NCI-H2081 (cell line): ENCODE data around the gene LDLRAD2.

Experiments used
- DNase-seq, 2 experiments: peaks; one replicate each; lab custom pipeline; 2025; lab: John Stamatoyannopoulos, UW

LDLRAD2 gene

DNA sequence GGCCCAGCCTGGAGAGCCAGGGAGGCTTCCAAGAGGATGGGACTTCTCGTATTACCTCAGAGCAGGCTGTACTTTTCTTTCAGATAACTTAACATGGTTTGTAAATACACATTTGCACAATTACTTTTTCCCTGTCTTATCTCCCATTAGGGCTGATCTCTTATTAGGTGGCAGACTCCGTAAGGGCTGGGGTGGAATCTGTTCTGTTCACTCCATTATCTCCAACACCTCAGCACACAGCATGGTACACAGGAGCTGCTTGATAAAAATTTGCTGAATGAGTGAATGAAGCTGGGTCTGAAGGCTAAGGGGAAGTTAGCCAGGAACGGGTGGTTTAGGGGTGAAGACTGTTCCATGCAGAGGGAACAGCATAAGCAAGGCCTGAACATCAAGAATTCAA lies 48.9 kb downstream of the LDLRAD2 start:
- no peak for DNase-seq

DNA sequence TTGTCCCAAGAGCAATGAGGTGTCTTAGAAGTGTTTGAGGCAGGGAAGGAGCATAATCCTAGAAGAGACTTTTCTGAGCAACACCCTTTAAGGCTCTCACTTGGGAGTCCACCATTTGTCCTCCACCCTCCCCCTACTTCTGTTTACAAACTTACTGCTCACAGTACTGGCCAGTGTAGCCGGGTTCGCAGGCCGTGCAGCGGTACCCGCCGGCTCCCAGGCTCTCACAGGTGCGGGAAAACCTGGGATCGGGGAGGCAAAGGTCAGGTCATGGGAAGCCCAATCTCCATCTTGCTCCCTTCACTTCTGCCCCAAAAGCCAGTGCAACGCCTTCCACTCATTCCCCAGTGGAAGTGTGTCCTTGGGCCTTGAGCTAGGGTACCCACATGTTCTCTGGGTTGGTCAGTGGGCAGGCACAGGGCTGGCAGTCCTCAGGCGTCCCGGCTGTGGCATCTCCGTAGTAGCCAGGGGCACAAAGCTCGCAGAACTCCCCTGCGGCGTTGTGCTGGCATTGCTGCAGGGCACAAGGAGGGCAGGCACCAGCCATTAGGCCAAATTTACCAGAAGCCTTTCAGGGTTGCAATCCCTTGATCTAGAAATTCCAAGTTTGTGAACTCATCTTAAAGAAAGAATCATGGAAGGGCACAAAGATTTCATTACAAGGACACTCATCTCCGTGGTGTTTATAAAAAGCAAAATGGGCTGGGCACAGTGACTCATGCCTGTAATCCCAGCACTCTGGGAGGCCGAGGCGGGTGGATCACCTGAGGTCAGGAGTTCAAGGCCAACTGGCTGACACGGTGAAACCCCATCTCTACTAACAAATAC lies 49.8 kb downstream of the LDLRAD2 start:
- no peak for DNase-seq

DNA sequence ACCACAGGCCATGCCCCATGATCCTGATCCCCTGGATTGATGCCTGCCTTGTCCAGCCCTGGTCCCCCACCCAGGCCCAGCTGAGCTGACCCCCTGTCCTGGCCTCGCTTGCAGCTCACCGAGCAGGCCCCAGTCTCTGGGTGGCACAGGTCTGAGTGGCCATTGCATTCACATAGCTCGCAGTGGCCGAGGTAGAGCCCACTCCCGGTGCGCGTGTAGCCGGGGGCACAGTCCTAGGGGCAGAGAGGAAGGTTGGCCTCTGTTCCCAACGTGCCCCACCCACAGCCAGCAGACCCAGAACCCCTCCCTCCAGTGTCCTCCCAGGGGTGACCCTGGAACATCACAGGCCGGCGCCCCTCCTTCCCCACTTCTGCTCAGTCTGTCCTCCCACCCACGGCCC lies 51.9 kb downstream of the LDLRAD2 start:
- no peak for DNase-seq

GRCh38 chr1:21864730-21865129 lies 52.7 kb downstream of the LDLRAD2 start:
- DNase-seq: no peak

- no peak for DNase-seq
Observed at GRCh38 chr1:21865609-21865942, 53.5 kb downstream of the LDLRAD2 start.

DNA sequence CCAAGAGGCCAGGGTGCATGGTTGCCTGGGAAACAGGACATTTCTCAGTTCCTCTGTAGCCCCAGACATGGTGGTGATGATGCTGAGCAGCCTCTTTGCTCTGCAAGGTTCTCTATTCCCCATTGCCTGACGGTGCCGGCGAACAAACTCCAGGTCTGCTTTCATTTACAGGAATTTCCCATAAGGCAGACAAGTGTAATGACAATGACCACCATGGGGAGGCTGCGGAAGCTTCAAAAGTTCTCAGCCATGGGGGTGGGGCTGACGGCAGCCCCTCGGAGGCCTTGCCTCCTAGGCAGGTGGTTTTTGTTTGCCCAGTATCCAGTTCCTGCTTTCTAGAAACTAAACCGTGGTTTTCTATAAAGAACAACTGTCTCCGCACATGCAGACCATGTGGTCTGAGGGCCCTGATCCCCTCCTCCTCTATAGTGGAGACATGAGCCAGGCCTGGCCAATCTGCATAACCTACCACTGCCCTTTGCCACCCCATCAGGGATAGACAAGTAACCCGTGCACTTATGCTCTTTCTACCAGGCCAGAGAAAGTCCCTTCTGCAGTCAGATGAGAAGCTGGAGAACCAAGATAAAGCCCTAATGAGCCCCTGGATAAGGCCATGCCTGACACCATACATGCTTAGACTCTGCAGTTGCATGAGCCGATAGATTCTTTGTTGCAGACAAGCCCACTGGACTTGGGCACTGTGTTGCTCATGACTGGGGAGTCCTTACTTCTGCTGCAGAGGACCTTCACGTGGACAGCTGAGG lies 54.1 kb downstream of the LDLRAD2 start:
- DNase-seq: peak in 1 of 2 experiments; percentile 36

GRCh38 chr1:21866707-21867043 lies 54.6 kb downstream of the LDLRAD2 start:
- DNase-seq: peak in 1 of 2 experiments; percentile 51

DNA sequence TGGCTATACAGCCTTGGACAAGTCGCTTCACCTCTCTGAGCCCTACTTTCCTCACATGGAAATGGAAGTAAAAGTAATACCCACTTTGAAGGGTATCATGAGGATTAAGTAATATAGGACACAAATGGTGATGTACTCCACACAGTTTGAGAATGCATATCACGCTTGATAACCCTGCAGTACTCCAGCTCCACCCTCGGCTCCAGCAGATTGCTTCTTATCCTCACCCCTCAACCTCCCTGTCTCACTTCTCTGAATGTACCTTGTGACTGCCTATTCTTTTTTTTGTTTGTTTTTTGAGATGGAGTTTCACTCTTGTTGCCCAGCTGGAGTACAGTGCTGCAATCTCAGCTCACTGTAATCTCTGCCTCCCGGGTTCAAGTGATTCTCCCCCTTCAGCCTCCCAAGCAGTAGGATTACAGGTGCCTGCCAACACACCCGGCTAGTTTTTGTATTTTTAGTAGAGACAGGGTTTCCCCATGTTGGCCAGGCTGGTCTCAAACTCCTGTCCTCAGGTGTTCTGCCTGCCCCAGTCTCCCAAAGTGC lies 55.5 kb downstream of the LDLRAD2 start:
- no peak for DNase-seq

DNA sequence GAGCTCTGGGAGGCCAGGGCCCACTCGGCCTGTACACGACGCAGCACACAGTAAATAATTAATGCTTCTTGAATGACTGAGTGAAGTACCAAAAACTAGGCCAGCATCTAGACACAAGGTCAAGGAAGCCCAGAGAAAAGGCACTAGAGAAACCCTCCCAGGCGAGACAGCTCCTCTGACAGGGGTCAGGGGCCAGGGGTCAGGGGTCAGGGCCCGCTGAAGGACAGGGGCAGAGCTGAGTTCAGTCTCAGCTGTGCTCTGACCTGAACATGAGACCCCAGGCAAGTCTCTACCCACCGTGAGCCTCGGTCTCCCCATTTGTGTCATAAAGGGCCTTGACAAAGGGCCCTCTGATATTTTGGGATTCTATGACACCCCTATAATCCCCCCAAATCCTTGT lies 56.4 kb downstream of the LDLRAD2 start:
- DNase-seq: no peak

GRCh38 chr1:21868941-21869454 lies 56.9 kb downstream of the LDLRAD2 start:
- DNase-seq: no peak

DNA sequence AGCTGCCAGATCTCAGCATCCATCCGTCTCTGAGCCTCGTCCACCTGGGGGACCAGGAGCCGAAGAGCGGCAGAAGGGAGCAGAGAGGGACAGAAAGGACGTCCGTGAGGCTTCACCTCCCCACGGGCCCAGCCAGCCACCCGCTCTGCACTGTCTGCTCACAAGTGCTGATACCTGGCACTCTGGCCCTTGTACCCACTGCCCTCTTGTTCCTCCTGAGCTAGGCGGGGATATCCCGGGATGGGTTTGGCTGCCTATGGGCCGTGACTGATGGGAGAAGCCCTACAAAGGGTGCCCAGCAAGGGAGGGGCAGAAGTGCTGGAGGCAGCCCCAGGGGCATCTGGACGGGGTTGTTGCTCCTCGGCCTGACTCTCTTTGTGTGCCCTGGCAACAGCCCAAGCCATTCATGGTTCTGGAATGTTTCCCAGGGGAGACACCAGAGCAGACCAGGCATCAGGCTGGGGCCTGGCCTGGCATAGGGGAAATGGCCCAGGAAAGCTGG lies 57.6 kb downstream of the LDLRAD2 start:
- DNase-seq: peak; percentile 17 to 54

DNA sequence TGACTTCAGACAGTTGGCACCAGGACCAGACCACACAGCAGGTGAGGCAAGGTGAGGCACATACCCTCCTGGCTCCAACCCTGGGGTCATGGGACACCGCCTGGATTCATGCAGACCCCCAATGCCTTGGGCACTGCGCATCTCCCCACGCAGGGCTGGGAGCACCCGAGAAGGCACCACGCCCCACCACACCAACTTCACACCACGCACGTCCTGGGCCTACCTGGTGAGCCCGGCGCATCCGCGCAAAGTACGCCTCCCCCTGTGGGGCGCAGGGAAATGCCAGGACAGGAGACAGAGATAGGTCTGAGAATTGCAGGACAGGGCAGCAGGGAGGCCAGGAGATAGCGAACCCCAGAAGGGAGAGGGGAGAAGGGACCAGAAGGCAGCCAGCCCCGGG lies 58.5 kb downstream of the LDLRAD2 start:
- DNase-seq: no peak

GRCh38 chr1:21871943-21872342 lies 59.9 kb downstream of the LDLRAD2 start:
- no peak for DNase-seq

DNA sequence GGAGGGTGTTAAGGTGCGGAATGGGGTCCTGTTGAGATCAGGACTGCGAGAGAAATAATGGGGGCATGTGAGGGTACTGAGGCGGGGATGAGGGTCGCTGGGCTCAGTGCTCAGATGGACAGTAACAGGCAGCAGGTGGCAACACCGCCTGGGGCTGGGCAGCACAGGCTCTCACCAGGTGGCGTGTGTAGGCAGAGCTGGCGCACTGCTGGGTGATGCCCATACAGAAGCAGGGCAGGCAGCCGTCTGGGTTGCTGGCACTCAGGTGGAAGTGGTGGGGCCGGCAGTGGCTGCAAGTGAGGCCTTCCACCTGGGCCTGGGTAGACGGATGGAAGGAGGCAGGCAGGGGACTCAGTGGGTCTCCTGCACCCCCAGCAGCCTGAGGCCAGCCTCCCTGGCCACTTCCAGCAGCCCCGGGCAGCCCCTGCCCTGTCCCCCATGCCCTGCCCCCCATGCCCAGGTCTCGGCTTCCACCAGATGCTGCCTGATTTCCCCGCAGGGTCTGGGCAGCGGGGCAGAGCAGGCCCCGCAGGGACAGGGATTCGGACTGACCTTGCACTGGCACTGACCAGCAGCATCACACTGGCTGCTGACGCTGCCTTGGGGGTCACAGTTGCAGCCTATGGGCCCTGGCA lies 60.5 kb downstream of the LDLRAD2 start:
- no peak for DNase-seq

DNA sequence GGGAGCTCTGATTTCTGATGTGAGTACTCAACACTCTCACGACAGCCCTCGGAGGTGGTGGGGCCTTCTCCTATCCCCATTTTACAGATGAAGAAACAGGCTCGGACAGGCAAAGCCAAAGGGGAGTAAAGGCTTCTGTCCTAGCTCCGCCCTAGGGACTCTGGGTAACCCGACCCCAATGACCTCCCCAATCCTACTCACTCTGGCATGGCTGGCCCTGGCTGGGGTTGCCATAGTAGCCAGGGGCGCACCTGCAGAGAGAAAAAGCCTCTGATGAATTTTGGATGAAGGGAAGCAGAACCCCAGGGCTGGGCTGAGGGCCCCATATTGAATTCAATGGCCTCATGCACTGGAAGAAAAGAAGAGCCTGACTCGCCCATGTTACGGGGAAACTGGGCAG lies 61.1 kb downstream of the LDLRAD2 start:
- no peak for DNase-seq

- DNase-seq: no peak
Observed at GRCh38 chr1:21873761-21874160, 61.7 kb downstream of the LDLRAD2 start.

- peak in 1 of 2 experiments; percentile 17 for DNase-seq
Observed at GRCh38 chr1:21874328-21874727, 62.3 kb downstream of the LDLRAD2 start.
